Nephron (organoid): ENCODE results near the gene NUDT22.
A peak's percentile ranks its signal among the peaks of the same experiment; 100 is the strongest.

Source experiments
- H3K27ac Mint-ChIP-seq, 3 experiments: 2 replicates each; pipeline ENCODE4 v1.8.0; 2020; ENCODE audit warnings: mixed read lengths in 3 of 3, mild to moderate bottlenecking in 2 of 3, moderate library complexity in 1 of 3
- H3K27me3 Mint-ChIP-seq: 2 replicates; pipeline ENCODE4 v1.8.0; 2021; ENCODE audit warnings: low read depth, mild to moderate bottlenecking, moderate library complexity, mixed read lengths
- H3K36me3 Mint-ChIP-seq: 2 replicates; pipeline ENCODE4 v1.8.0; 2020; ENCODE audit warnings: low read depth, mixed read lengths
- H3K4me1 Mint-ChIP-seq: 2 replicates; pipeline ENCODE4 v1.8.0; 2020; ENCODE audit warnings: mixed read lengths
- H3K4me3 Mint-ChIP-seq, 3 experiments: 2 replicates each; pipeline ENCODE4 v1.8.0; 2020; ENCODE audit warnings: mild to moderate bottlenecking in 3 of 3, mixed read lengths in 3 of 3, moderate library complexity in 2 of 3
- H3K9me3 Mint-ChIP-seq: 2 replicates; pipeline ENCODE4 v1.8.0; 2020; ENCODE audit warnings: mixed read lengths
- TF ChIP-seq, protein P1 (sequence below), 3 experiments: fragments of 200-600 bp; sonication (generic); IDR thresholded peaks; one replicate each; pipeline ENCODE4 v1.5.0; 2021; ENCODE audit warnings: antibody characterized with exemption in 3 of 3; ENCODE audit not compliant: unreplicated experiment in 3 of 3

NUDT22 gene

DNA sequence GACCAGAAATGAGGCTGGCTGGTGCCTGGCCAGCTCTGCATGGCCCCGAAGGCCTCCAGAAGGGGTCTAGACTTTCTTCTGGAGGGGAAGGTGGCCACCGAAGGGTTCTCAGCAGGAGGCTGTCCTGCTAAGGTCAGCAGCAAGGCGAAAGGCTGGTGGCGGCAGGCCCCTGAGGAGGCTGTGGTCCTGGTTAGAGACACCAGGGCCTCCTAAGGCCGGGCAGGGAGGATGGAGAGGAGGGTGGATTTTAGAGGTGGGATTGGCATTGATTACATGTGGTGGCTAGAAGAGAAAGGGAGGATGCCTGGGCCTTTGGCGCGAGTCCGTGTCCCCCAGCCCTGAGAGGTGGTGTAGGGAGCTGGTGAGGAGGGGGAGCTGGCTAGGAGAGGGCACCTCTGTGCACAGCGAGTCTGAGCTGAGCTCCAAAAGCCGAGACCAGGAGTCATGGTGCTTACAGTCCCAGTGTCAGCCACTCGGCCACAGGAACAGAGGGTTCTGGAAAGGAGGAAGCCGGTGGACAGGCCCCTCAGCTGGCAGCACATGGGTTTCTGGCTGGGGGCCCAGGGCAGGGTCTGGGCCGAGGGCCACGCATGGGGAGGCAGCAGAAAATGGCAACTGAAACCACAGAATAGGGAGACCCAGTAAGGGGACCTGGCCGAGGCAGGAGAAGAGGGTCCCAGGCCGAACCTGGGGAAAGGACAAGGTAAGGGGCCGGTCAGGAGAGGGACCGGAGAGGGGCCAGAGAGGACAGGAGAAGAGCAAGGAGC lies 17.1 kb upstream of the NUDT22 start:
- Mint-ChIP-seq H3K9me3 (no peaks in the 10 kb centered on the region), H3K4me1 (peaks cover 15% of the 10 kb centered on the region), H3K36me3 (peaks cover 9% of the 10 kb centered on the region), H3K27me3 (no peaks in the 10 kb centered on the region), H3K4me3 (no peak overlapping the region), H3K27ac (peak overlapping the region in 2 of 3 experiments; percentile 39 to 57)
- TF ChIP-seq, protein P1, sequence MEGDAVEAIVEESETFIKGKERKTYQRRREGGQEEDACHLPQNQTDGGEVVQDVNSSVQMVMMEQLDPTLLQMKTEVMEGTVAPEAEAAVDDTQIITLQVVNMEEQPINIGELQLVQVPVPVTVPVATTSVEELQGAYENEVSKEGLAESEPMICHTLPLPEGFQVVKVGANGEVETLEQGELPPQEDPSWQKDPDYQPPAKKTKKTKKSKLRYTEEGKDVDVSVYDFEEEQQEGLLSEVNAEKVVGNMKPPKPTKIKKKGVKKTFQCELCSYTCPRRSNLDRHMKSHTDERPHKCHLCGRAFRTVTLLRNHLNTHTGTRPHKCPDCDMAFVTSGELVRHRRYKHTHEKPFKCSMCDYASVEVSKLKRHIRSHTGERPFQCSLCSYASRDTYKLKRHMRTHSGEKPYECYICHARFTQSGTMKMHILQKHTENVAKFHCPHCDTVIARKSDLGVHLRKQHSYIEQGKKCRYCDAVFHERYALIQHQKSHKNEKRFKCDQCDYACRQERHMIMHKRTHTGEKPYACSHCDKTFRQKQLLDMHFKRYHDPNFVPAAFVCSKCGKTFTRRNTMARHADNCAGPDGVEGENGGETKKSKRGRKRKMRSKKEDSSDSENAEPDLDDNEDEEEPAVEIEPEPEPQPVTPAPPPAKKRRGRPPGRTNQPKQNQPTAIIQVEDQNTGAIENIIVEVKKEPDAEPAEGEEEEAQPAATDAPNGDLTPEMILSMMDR (IDR thresholded peaks at IDR 0.05; ENCODE audit: unreplicated experiment in 3 of 3) = no peak

GRCh38 chr11:64209563-64209843 lies 16.6 kb upstream of the NUDT22 start:
- Mint-ChIP-seq H3K9me3 (no peaks in the 10 kb centered on the region), H3K27me3 (no peaks in the 10 kb centered on the region), H3K4me1 (peaks cover 9% of the 10 kb centered on the region), H3K27ac (no peak overlapping the region), H3K4me3 (no peak overlapping the region), H3K36me3 (peaks cover 3% of the 10 kb centered on the region)
- TF ChIP-seq, protein P1 (IDR thresholded peaks at IDR 0.05; ENCODE audit: unreplicated experiment in 3 of 3) = no peak

- Mint-ChIP-seq H3K27me3 (no peaks in the 10 kb centered on the region), H3K27ac (no peak overlapping the region), H3K9me3 (no peaks in the 10 kb centered on the region), H3K4me1 (peaks cover 5% of the 10 kb centered on the region), H3K4me3 (no peak overlapping the region), H3K36me3 (no peaks in the 10 kb centered on the region)
- TF ChIP-seq, protein P1 (IDR thresholded peaks at IDR 0.05; ENCODE audit: unreplicated experiment in 3 of 3) = no peak
These were observed 15.6 kb upstream of the NUDT22 start for GRCh38 chr11:64210301-64211020.

DNA sequence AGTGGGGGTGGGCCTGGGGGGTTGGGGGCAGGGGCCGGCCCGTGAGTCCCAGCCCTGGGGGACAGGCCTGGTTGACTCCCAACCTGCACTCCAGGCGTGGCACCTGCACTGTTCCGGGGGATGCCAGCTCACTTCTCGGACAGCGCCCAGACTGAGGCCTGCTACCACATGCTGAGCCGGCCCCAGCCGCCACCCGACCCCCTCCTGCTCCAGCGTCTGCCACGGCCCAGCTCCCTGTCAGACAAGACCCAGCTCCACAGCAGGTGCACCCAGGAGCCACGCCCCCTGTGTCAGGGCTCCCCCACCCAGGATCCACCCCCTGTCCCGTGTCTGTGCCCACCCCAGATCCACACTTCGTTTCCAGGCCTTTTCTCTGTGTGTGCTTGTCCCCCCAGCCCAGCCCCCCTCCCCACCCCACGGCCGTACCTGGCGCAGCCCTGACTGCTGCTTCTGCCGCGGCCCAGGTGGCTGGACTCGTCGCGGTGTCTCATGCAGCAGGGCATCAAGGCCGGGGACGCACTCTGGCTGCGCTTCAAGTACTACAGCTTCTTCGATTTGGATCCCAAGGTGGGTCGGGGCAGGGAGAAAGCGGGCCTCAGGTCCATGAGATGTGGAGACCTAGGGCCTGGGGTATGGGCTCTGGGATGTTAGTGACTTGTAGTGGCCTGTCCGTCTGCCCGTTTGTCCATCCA lies 14.7 kb upstream of the NUDT22 start:
- TF ChIP-seq, protein P1 (IDR thresholded peaks at IDR 0.05; ENCODE audit: unreplicated experiment in 3 of 3) = no peak
- H3K4me3 Mint-ChIP-seq = no peak overlapping the region
- H3K27ac Mint-ChIP-seq = no peak overlapping the region
- no peaks in the 10 kb centered on the region for H3K9me3 Mint-ChIP-seq
- H3K27me3 Mint-ChIP-seq = no peaks in the 10 kb centered on the region
- H3K4me1 Mint-ChIP-seq = peaks cover 5% of the 10 kb centered on the region
- no peaks in the 10 kb centered on the region for H3K36me3 Mint-ChIP-seq

DNA sequence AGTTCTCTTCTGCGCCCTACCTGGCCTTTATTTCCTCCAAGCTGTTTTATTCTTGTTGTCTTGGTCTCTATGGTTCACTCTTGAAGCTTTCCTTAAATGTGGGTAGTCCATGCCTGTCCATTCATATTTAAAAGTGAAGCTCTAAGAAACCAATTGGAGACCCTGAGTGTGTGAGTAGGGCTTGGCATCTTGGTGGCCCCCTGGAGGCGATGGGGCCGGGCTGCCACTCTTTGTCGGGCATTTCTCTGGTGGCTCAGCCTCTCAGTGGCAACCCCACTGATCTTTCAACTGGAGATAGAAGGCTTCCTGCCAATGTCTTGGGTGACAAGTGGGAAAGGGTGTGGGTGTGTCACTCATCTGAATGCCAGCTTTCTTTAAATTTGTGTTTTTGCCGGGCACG lies 9.2 kb upstream of the NUDT22 start:
- Mint-ChIP-seq H3K27me3 (no peaks in the 10 kb centered on the region), H3K9me3 (no peaks in the 10 kb centered on the region), H3K4me1 (no peaks in the 10 kb centered on the region), H3K36me3 (no peaks in the 10 kb centered on the region), H3K27ac (no peak overlapping the region), H3K4me3 (no peak overlapping the region)
- TF ChIP-seq, protein P1 (IDR thresholded peaks at IDR 0.05; ENCODE audit: unreplicated experiment in 3 of 3) = no peak
